Measurements from ENCODE around the gene ABCB8.

The ABCB8 gene

DNA sequence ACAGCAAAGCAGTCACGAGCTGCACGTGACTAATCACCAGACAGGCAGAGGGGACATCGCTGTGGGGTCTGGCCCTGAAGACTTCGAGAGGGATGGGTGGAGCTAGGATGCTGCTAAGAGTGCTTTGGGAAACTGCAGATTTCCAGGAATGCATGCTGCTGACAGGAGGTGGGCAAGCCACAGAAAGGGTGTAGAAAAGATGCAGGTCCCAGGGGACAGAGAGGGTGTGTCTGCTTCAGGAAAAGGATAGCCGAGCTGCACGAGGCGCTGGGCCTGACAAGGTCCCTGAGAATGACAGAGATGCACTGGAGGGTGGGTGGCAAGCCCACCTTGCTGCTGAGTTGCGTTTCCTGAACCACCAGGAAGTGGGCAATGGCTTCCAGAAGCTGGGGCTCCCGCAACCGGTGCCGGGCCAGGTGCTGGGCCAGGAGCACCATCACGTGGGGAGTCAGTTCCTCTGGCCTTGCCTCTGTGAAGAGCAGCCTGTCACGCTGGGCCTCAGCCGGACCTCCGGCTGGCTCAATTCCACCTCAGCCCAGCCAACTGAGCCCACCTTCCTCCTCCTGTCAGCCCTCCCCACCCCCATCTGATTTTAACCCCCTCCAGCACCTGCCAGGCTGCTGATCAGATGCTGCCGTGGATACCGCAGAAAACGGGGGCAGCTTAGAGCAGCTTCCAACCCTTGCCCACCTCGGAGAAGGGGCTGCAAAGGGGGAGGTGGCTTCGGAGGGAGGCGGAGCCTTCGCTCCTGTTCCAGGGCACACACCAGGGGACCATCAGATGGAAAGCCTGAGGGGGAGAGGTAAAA is 50.2 kb downstream of the ABCB8 start (continued):
- TF ChIP-seq, protein P1, sequence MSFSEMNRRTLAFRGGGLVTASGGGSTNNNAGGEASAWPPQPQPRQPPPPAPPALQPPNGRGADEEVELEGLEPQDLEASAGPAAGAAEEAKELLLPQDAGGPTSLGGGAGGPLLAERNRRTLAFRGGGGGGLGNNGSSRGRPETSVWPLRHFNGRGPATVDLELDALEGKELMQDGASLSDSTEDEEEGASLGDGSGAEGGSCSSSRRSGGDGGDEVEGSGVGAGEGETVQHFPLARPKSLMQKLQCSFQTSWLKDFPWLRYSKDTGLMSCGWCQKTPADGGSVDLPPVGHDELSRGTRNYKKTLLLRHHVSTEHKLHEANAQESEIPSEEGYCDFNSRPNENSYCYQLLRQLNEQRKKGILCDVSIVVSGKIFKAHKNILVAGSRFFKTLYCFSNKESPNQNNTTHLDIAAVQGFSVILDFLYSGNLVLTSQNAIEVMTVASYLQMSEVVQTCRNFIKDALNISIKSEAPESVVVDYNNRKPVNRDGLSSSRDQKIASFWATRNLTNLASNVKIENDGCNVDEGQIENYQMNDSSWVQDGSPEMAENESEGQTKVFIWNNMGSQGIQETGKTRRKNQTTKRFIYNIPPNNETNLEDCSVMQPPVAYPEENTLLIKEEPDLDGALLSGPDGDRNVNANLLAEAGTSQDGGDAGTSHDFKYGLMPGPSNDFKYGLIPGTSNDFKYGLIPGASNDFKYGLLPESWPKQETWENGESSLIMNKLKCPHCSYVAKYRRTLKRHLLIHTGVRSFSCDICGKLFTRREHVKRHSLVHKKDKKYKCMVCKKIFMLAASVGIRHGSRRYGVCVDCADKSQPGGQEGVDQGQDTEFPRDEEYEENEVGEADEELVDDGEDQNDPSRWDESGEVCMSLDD (tag by site-specific recombination; IDR thresholded peaks at IDR 0.05) = peak; percentile 35; the same call in 1 of the 2 replicates
- TF ChIP-seq, protein P2, sequence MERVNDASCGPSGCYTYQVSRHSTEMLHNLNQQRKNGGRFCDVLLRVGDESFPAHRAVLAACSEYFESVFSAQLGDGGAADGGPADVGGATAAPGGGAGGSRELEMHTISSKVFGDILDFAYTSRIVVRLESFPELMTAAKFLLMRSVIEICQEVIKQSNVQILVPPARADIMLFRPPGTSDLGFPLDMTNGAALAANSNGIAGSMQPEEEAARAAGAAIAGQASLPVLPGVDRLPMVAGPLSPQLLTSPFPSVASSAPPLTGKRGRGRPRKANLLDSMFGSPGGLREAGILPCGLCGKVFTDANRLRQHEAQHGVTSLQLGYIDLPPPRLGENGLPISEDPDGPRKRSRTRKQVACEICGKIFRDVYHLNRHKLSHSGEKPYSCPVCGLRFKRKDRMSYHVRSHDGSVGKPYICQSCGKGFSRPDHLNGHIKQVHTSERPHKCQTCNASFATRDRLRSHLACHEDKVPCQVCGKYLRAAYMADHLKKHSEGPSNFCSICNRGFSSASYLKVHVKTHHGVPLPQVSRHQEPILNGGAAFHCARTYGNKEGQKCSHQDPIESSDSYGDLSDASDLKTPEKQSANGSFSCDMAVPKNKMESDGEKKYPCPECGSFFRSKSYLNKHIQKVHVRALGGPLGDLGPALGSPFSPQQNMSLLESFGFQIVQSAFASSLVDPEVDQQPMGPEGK (tag by site-specific recombination; IDR thresholded peaks at IDR 0.05) = peak; percentile 78
- no peak for TF ChIP-seq HOXC10 (CRISPR knock-in tag; IDR thresholded peaks at IDR 0.05)
- no peak for TF ChIP-seq OVOL3 (tag by site-specific recombination; IDR thresholded peaks at IDR 0.05)
- TF ChIP-seq, protein P3, sequence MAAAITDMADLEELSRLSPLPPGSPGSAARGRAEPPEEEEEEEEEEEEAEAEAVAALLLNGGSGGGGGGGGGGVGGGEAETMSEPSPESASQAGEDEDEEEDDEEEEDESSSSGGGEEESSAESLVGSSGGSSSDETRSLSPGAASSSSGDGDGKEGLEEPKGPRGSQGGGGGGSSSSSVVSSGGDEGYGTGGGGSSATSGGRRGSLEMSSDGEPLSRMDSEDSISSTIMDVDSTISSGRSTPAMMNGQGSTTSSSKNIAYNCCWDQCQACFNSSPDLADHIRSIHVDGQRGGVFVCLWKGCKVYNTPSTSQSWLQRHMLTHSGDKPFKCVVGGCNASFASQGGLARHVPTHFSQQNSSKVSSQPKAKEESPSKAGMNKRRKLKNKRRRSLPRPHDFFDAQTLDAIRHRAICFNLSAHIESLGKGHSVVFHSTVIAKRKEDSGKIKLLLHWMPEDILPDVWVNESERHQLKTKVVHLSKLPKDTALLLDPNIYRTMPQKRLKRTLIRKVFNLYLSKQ (tag by site-specific recombination; IDR thresholded peaks at IDR 0.05; ENCODE audit: borderline replicate concordance) = no peak
- TF ChIP-seq ZNF707 (tag by site-specific recombination; IDR thresholded peaks at IDR 0.05) = no peak
- TF ChIP-seq REPIN1 (tag by site-specific recombination; IDR thresholded peaks at IDR 0.05; ENCODE audit: low read depth) = no peak
- TF ChIP-seq ZNF112 (tag by site-specific recombination; IDR thresholded peaks at IDR 0.05) = no peak
- no peak for TF ChIP-seq ZBTB1 (tag by site-specific recombination; IDR thresholded peaks at IDR 0.05)
- TF ChIP-seq, protein P4, sequence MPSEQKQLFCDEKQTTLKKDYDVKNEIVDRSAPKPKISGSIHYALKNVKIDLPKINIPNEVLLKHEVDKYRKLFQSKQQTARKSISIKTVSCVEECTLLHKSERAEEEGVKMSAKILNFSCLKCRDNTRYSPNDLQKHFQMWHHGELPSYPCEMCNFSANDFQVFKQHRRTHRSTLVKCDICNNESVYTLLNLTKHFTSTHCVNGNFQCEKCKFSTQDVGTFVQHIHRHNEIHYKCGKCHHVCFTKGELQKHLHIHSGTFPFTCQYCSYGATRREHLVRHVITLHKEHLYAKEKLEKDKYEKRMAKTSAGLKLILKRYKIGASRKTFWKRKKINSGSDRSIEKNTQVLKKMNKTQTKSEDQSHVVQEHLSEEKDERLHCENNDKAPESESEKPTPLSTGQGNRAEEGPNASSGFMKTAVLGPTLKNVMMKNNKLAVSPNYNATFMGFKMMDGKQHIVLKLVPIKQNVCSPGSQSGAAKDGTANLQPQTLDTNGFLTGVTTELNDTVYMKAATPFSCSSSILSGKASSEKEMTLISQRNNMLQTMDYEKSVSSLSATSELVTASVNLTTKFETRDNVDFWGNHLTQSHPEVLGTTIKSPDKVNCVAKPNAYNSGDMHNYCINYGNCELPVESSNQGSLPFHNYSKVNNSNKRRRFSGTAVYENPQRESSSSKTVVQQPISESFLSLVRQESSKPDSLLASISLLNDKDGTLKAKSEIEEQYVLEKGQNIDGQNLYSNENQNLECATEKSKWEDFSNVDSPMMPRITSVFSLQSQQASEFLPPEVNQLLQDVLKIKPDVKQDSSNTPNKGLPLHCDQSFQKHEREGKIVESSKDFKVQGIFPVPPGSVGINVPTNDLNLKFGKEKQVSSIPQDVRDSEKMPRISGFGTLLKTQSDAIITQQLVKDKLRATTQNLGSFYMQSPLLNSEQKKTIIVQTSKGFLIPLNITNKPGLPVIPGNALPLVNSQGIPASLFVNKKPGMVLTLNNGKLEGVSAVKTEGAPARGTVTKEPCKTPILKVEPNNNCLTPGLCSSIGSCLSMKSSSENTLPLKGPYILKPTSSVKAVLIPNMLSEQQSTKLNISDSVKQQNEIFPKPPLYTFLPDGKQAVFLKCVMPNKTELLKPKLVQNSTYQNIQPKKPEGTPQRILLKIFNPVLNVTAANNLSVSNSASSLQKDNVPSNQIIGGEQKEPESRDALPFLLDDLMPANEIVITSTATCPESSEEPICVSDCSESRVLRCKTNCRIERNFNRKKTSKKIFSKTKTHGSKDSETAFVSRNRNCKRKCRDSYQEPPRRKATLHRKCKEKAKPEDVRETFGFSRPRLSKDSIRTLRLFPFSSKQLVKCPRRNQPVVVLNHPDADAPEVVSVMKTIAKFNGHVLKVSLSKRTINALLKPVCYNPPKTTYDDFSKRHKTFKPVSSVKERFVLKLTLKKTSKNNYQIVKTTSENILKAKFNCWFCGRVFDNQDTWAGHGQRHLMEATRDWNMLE (tag by site-specific recombination; conservative IDR thresholded peaks at IDR 0.05; ENCODE audit: low read depth) = no peak
- TF ChIP-seq ZNF133 (tag by site-specific recombination; IDR thresholded peaks at IDR 0.05) = no peak
- peak; percentile 98 for TF ChIP-seq ZBTB17 (tag by site-specific recombination; IDR thresholded peaks at IDR 0.05)
- no peak for TF ChIP-seq ZNF791 (tag by site-specific recombination; IDR thresholded peaks at IDR 0.05)
- TF ChIP-seq ZNF341 (tag by site-specific recombination; IDR thresholded peaks at IDR 0.05; ENCODE audit: low read depth) = peak; percentile 24; the same call in 1 of the 2 replicates
- peak; percentile 88 for TF ChIP-seq GLIS2 (tag by site-specific recombination; IDR thresholded peaks at IDR 0.05)
- TF ChIP-seq ZNF121 (tag by site-specific recombination; IDR thresholded peaks at IDR 0.05) = no peak
- TF ChIP-seq ZNF501 (tag by site-specific recombination; IDR thresholded peaks at IDR 0.05) = no peak
- no peak for TF ChIP-seq BCL11B (tag by site-specific recombination; IDR thresholded peaks at IDR 0.05; ENCODE audit: low read depth)
- no peak for TF ChIP-seq YY1 (tag by site-specific recombination; IDR thresholded peaks at IDR 0.05)
- no peak for TF ChIP-seq ZNF530 (tag by site-specific recombination; IDR thresholded peaks at IDR 0.05; ENCODE audit: low read depth)
- TF ChIP-seq ZNF510 (tag by site-specific recombination; IDR thresholded peaks at IDR 0.05; ENCODE audit: insufficient replicate concordance) = no peak
- TF ChIP-seq ZNF548 (tag by site-specific recombination; IDR thresholded peaks at IDR 0.05) = no peak
- peak; percentile 92 for TF ChIP-seq KLF1 (tag by site-specific recombination; IDR thresholded peaks at IDR 0.05)
- TF ChIP-seq, protein P5, sequence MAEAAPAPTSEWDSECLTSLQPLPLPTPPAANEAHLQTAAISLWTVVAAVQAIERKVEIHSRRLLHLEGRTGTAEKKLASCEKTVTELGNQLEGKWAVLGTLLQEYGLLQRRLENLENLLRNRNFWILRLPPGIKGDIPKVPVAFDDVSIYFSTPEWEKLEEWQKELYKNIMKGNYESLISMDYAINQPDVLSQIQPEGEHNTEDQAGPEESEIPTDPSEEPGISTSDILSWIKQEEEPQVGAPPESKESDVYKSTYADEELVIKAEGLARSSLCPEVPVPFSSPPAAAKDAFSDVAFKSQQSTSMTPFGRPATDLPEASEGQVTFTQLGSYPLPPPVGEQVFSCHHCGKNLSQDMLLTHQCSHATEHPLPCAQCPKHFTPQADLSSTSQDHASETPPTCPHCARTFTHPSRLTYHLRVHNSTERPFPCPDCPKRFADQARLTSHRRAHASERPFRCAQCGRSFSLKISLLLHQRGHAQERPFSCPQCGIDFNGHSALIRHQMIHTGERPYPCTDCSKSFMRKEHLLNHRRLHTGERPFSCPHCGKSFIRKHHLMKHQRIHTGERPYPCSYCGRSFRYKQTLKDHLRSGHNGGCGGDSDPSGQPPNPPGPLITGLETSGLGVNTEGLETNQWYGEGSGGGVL (tag by site-specific recombination; IDR thresholded peaks at IDR 0.05) = no peak
- no peak for TF ChIP-seq ZNF555 (tag by site-specific recombination; conservative IDR thresholded peaks at IDR 0.05)
- TF ChIP-seq ZNF24 (tag by site-specific recombination; IDR thresholded peaks at IDR 0.05) = peak; percentile 9; the same call in 1 of the 2 replicates

All from HEK293 (cell line).